Activated T-cell treated with anti-CD3 and anti-CD28 coated beads for 48 hours (primary cell): ENCODE data around the gene TNS3.

Experiments
- DNase-seq: peaks from one replicate; pipeline ENCODE4 v3.0.0-alpha.2; 2020; ENCODE audit warnings: low read depth

The TNS3 gene

DNA sequence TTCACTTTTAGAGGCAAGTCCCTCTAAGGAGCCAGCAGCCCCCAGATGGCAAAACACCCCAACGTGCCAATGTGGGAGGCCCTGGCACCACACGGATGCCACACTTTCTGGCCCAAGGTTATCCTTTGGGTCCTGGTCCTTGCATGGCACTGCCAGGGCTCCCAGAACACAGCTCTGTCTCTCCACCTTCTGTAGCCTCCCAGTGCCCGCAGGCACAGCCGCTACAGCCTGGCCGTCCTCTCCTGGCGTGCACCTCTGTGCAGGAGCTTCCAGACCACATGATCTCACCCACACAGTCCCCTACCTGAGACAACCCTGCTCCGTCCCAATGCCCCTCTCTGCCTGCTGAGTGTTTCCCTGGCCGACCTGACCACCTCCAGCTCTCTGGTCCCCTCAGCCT lies 215.0 kb downstream of the TNS3 start:
- no peak for DNase-seq

DNA sequence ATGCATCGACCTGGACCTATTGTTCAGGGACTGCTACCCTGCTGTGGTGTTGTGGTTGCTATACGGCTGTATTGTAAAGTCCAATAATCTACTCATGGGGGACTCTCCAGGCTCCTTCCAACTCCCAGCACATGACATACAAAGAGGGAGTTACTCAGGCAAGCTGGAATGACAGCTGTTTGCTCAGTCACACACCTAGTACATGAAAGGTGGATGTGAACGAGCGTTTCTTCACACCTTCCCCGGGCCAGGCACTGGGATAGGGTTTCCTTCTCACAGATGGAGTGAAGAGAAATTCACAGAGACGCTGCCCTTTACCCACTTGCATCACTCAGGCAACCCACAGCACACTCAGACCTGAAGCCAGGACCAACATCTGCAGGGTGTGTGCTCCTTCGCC lies 215.7 kb downstream of the TNS3 start:
- DNase-seq = no peak

DNA sequence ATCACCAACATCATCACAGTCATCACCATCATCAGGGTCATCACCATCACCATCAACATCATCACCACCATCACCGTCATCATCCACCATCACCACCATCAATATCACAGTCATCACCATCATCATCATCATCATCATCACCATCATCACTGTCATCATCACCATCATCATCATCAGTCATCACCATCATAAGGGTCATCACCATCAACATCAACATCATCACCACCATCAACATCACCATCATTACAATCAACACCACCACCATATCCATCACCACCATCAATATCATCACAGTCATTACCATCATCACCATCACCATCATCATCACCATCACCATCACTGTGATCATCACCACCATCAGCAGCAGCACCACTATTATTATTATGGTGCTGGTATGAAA lies 218.9 kb downstream of the TNS3 start:
- no peak for DNase-seq

DNA sequence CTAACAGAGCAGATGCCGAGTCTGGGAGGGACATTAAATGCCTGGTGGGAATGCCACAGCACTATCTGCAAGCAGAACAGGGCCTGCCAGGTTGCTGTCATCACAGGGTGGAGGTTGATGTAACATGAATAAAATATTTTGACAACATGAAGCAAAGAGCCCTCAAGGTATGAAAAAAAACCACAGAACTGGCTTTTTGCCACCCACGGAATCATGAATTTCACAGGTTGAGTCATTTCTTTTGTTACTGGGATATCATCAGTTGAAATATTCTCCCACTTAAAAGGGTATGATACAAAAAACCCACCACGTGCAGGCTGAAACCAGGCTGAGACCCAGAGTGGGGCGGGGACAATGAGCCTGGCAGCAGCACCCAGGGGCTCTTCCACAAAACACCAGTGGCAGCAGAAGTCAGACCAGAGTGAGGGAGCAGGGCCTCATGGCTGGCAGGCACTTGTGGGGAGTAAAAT lies 220.1 kb downstream of the TNS3 start:
- peak; percentile 37 for DNase-seq

DNA sequence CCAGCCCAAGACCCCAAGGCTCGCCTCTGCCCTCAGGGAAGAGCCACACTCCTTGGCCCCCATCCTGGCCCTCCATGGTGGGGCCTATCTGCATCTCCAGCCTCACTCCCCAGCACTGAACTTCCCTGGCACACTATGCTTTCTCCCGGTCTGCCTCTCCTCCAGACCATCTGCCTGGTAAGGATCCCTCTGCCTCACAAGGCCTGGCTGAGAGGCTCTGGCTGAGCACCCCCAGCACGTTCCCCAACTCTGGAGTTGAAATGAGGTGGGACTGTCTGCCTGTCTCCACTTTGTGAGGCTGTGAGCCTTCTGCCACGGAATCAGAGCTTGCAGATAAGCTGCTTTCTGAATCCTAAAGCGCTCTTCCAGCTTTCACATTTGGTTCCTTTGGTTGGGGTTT lies 220.7 kb downstream of the TNS3 start:
- DNase-seq = no peak

DNA sequence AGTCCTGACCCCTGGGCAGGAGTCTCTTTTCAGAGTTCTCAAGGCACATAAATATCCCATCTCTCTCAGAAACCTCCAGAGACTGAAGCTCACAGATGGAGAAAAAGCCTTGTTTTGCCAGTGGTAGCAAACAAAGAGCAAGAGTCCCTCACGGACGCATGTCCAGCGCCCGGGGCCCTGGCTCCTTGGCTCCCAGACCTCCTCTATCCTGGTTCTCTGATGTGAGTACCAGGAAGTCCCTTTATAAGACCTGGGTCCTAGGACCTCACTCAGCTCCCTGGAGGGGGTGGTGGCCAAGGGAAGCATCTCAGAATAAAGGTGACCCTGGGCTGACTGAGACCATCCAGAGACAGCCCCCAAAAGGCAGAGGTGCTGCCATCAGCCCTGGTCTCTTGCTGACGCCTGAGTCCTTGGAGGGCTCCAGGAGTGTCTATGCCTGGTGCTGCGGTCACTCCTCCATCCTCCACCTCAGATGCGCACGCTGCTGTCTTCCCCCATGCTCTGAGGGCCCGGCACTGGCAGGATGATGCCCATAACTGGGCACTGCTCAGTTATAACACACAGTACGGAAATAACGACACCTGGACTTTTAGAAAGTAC lies 221.5 kb downstream of the TNS3 start:
- DNase-seq = no peak

DNA sequence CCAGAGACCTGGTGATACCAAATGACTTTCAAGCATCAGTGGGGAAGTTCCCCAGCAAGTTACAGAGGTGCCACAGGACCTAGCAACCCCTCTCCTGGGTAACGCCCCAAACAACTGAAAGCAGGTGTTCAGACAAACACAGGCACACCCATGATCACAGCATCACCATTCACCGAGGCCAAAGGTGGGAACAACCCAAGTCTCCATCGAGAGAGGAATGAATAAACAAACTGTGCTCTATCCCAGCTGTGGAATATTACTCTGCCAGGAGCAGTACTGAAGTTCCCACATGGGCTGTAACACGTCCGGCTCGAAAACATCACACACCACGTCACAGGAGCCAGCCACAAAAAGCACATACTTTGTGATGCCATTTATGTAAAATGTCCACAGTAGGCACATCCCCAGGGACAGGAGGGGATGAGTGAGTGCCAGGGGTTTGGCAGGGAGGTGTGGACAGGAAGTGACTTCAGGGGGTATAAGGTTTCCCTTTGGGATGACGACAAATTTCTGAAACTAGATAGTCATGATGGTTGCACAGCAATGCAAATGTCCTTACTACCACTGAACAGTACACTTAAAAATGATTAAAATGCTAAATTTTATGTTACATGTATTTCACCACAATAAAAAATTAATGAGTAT lies 222.8 kb downstream of the TNS3 start:
- DNase-seq = no peak

DNA sequence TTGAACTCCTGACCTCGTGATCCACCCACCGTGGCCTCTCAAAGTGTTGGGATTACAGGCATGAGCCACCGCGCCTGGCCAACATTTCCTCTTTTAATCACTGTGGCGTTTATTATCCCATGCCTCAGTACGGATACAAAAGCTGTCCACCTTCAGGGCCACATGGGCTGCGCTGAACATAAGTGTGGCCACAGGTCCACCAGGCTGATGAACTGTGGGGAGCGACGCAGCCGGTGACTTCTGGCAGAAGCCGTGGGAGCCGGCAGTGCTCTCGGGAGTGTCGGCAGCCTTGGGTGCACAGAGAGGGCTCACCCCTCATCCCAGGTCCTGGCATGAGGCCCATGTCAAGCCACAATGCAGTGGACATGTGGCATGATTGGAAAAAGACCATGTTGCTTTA lies 223.6 kb downstream of the TNS3 start:
- DNase-seq = no peak

DNA sequence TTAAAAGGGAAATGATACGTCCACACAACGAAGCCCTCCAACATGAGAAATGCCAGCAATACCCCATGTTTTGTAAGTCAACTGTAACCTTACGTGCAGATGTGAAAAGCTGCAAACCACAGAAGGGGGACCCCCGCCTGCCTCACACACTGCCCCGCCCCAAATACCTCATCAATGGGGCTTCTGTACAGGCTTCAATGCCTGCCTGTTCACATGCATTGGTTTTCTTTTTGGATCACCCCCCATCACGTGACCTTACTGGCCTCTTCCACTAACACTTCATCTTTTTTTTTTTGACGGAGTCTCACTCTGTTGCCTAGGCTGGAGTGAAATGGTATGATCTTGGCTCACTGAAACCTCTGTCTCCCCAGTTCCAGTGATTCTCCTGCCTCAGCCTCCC lies 224.0 kb downstream of the TNS3 start:
- no peak for DNase-seq

DNA sequence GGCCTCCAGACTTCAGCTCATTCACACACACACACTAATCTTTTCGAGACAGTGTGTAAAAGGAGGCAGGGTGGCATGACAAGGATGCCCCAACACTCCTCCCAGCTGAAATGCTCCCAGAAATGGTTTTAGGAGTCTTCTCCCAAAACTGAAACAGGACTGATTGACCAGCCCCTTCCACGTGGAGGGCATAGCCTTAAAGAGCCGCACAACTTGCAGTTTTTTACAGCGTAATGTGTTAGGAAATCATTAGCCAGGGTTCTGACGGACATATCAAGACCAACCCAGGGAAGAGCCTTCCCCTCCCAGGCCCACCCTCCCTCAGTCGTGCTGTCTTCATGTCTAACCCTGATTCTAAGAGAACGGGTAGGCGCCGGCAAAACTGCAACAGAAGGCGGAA lies 224.6 kb downstream of the TNS3 start:
- DNase-seq = no peak

DNA sequence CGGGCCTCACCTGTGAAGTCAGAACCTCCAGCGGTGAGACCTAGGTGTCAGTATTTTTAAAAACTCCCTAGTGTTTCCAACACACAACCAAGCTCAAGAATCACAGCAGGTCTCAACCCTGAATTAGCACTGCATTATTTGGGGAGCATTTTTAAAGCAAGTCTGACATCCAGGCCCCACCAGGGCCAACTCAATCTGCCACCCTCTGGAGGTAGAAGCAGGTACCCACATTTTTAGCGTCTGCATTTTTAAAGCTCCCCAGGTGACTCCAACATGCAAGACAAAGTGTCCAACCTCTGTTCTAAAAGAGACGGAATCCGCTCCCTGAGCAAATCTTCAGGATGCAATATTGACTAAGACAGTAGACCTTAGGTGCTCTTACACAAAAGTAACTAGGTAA lies 225.7 kb downstream of the TNS3 start:
- DNase-seq = no peak

DNA sequence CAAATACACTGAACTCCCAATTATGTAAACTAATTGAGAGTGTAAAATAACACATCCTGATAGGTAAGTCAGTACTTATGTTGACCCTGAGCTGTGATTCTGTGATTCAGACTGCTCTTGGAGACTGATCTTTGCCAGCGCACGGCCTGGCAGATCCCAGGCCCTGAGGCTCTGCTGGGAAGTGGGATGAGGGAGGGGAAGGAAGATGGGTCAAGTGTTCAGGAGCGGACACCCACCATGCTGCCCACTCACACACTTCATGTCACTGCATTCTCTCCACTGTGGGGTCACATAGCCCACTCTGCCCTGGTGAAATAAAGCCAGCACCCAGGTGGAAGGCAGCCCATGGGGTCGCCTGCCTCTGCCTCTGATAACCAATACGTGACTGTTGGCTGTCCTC lies 226.2 kb downstream of the TNS3 start:
- no peak for DNase-seq

DNA sequence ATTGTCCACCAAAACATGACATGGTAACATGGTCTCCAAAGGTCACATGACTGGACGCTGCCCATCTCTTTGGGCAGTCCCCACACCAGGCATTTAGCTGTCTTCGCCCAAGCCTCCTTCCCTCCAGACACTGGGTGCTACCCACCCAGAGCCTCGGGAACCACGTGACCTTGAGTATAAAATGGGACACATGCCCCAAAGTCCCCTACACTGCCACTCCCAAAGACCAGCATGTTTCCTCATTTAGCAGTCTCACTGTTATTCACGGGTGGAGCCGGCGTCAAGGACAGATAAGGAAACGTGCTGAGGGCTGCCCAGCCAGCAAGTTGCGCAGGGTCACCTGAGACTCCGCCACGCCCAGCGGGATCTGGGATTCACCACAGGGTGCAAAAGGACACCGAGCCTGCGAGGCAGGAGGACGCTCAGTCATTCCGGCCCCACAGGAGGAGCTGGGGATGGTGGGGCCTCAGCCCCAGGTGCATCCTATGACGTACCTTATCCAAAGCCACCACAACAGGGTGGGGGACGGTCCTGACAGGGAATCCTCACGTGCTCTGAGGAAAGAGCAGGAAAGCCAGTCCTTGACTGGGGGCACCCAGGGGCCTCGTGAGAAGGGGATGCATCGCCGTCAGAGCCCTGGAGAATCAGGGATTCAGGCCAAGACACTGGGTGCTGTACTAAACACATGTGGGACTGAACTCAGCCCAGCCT lies 226.9 kb downstream of the TNS3 start:
- DNase-seq = no peak

DNA sequence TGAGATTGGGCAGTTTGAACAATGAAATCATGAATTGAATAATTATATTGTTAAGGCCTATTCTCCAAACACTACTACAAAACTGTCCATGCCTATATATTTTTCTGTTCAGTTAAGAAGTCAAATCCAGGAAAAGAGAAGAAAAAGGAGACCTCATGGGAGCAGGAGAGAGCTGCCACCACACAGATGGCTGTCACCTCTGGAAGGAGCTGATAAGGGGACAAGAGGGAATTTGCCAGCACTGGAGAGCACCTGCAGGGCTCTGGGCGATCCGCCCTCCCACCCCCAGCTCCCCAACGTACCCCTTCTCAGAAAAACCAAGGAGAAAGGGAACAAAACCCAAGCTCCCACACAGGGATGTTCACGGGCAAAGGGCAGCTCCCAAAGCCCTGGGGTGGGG lies 227.8 kb downstream of the TNS3 start:
- no peak for DNase-seq

DNA sequence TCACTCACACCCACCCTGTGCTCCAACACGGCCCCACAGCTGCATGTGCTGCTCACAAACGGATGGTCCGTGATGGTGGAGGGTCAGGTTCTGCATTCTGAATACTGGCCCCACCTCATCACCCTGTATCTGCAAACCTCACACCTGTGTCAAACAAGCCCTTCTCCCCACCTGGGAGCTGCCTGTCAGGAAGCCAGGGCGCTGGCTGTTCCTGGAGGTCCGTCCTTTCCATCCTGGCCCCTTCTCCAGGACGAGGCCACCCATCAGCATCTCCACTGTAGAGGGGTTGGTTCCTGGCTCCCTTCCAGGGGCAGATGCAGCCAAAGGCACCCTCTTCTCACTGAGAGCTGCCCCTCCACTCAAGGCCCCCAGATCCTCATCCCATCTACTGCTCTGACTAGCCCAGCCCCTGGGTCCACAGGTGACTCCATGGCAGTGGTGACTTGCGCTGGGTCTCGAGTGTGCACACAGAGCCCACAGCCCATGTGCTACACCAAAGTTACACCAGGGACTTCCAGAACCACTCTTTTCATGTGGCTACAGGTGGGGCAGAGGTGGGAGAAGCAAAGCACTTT lies 229.4 kb downstream of the TNS3 start:
- no peak for DNase-seq

DNA sequence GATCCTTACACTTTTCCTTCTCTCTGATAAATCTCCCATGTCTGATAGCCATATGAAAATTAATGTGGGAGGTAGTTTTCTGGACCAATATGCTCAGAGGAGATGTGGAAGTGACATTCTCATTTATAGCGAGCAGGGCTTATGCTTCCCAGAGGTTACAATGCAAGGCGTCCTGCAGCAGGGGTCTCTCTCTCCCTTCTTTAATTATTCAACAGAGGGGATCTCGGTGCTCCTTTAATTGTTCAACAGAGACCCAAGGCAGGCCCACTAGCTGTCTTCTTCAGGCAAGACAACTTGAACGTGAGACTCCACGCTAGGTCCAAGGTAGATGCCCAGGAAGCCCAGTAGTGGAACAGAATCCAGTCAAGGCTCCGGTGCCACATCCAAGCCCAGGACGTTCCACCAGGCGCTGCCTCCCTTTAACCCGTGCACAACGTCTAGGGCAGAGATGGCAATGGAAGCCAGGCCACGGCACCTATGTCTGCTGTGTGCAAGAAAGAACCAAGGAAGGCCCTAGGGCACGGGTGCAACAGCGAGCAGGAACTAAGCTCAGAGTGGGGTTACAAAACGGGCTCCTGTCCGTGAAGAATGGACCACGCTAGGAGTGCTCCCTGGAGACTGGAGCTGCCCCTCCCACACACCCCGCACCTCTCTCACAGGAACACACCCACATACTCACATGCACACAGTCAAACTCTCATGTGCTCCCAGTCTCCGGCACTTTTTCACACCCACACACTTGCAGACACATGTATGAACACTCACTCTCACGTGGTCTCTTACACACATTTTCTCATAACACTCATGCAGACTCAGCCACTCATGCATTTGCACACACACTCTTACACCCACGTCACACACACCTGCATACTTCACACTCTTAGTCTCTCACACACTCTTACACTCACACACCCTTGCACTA lies 230.4 kb downstream of the TNS3 start:
- DNase-seq = no peak

DNA sequence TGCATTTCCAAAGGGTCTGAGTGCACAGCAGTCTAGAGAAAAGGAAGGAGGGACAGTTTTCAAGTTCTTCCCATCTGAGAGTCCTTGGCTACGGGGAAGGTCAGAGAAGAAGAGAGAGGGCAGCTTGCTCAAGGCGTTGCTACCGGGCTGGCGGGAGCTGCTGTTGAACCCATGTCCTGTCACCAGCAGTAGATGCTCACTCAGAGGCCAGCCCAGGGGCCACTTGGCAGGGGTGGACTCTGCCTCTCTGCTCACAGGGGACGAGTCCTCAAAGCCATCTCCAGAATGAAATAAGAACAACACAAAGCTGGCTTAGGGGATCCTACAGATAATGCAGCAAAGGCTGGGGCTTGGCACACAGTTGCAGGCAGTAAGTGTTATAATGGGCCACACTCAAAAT lies 231.5 kb downstream of the TNS3 start:
- no peak for DNase-seq

DNA sequence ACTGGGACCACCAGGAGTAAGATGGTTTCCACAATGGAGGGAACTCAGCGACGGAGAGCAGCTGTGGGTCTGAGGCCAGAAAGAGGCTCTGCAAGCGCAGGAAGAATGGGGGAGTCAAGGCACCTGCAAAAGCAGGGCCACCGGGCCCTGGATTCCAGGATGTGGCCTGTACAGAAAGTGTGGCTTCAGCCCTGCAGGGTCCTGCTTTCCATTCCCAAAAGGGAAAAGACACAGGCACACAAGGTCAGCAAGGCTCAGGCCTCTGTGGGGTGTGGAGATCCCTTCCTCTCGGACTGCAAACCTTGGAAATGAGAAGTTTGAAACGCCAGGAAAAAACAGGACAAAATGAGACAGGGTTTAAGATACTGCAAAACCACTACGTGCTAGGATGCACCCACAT lies 232.5 kb downstream of the TNS3 start:
- DNase-seq = no peak

DNA sequence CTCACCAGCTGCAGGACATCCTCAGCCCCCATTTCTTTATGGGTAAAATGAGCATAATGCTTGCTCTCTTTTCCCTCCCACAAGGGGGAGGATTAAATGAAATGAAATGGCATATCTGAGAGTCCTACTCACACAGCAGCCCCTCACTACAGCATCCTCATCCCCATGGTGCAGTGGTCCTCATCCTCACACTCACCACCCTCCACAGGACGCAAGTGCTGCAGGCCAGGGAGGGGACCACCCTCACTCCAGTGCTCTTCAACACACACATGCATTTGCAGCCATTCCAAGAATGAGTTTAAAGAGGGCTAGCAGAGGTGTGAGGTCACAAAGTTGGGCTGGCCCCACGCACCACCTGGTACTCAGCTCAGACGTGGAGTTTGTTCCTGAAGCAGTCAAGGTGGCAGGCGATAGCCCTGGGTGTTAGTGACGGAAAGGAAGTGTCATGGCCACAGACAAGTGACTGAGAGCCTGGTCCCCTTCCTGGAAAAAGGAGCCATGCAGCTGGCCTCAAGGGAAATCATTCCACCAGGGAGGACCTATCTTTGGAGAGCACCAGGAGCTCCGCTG lies 234.0 kb downstream of the TNS3 start:
- no peak for DNase-seq

DNA sequence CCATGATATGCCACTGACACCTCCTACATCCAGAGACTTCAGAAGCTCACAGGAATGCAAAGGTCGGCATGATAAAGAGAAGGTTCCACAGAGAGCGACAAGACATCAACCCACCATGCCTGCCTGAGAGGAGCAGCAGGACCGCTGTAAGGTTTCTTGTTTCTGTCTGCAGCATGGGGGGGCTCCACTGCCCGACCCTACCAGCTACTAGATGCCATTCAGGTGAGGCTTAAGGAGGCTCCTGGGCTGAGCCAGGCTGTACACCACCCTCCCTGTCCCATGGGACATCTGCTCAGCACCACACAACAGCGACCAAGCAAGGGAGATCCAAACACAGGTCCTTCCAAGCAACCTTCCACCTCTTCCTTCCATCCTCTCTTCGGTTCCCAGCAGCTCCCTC lies 234.6 kb downstream of the TNS3 start:
- no peak for DNase-seq

DNA sequence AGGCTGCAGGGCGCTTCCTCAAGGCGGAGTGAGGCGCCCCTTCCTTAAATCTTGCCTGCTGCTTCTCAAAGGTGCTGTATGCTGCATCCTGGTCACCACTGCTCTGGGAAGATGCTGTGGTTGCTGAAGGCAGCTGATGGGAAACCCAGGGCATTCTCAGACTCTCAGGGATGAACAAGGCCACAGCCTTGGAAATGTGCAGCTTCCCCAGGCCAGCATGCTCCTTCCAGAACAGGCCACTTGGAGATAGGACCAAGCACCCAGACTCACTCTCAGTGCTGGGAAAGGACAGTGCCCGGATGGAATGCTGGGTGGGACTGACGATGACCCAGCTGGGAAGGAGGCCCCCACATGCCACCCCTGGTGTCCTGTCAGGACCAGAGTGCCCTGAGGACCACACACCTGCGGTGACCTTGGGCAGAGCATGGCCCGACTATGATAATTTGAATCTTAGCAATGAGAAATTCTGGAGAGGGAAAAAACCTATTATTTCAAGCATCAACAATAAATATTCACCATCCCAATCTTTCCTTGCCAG lies 235.5 kb downstream of the TNS3 start:
- DNase-seq = no peak
